Small intestine (tissue), 7 donors: ENCODE data around the gene VSIG10. TPM values are rescaled to one million over a fixed set of nuclear protein-coding genes. Genes with fewer than 3 reads are reported as not detected.

Source experiments
- DNase-seq, 2 donors: peaks; one replicate each; pipeline versions ENCODE4 v3.0.0 to v3.0.0-alpha.2; 2013
- FAIRE-seq: peaks from 2 replicates; lab custom pipeline; 2012; peaks lifted over from hg19 to GRCh38; lab: Jason Lieb, UNC
- H3K27ac ChIP-seq, 3 donors: one replicate each; pipeline ENCODE4 v1.5.1; 2013; ENCODE audit warnings: low read length in 2 of 3, mild to moderate bottlenecking in 2 of 3, control low read depth in 1 of 3, inconsistent platforms in 1 of 3, low read depth in 1 of 3, moderate library complexity in 1 of 3
- H3K27me3 ChIP-seq, 3 donors: one replicate each; pipeline ENCODE4 v1.6.1; 2013; ENCODE audit warnings: low read length in 3 of 3, inconsistent platforms in 1 of 3; ENCODE audit not compliant: control insufficient read depth in 3 of 3, insufficient read depth in 3 of 3
- H3K36me3 ChIP-seq, 3 donors: one replicate each; pipeline ENCODE4 v1.6.1; 2013; ENCODE audit warnings: low read length in 3 of 3, inconsistent platforms in 1 of 3, low read depth in 1 of 3, mild to moderate bottlenecking in 1 of 3, moderate library complexity in 1 of 3; ENCODE audit not compliant: control insufficient read depth in 3 of 3, insufficient read depth in 2 of 3
- H3K4me1 ChIP-seq, 3 donors: one replicate each; pipeline ENCODE4 v1.6.1; 2013; ENCODE audit warnings: low read length in 2 of 3, inconsistent platforms in 1 of 3, low read depth in 1 of 3, mild to moderate bottlenecking in 1 of 3, moderate library complexity in 1 of 3; ENCODE audit not compliant: control insufficient read depth in 3 of 3, insufficient read depth in 2 of 3
- H3K4me3 ChIP-seq, 3 donors: one replicate each; pipeline ENCODE4 v1.5.1; 2013; ENCODE audit warnings: low read length in 3 of 3, control low read depth in 1 of 3, inconsistent platforms in 1 of 3, low read depth in 1 of 3, mild to moderate bottlenecking in 1 of 3, moderate library complexity in 1 of 3
- H3K9me3 ChIP-seq, 2 donors: one replicate each; pipeline ENCODE4 v1.6.1; 2013; ENCODE audit warnings: low read depth in 1 of 2, low read length in 1 of 2; ENCODE audit not compliant: control insufficient read depth in 2 of 2, insufficient read depth in 1 of 2
- WGBS, 3 donors: extraction: QIAGEN DNeasy Blood & Tissue Kit; methylation state at CpG; one replicate each; pipeline ENCODE4 v1.1.7; 2013; 5-methylcytosine and 5-hydroxymethylcytosine counted together
- polyA plus RNA-seq, 4 donors: library from polyadenylated mRNA; stranded (reverse) in 3 of 4; unstranded in 1 of 4; fragments of 200-250 nt in 3 of 4; fragments of 120-200 nt in 1 of 4; gene quantifications; one replicate each; pipeline versions ENCODE4 v1.2.1 to v1.2.3, GENCODE V29; 2013
- donor health status: healthy with polysubstance abuse.
- donor health status: control.
- donor health status: control.
- donor health status: Bipolar disorder and iron deficiency.
- donor health status: healthy.

Gene VSIG10
- polyA plus RNA-seq, 4 donors = 30.6 to 89.7 (median 39.2) TPM

DNA sequence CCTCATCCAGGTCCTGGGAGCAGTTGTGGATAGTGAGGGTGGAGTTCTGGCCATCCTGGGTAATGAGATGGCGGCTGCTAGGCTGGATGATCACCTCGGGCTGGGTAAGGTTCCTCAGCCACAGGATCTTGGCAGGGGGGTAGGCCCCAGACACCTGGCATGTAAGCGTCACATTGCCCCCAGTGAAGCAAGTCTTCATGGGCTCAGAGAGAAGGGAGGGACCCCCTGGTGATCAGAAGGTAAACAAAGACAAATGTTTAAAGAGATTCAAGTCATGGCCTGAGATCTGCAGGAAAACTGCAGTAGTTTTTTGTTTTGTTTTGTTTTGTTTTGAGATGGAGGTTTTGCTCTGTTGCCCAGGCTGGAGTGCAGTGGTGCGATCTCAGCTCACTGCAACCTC lies 30.0 kb downstream of the VSIG10 start:
- no peak overlapping the region for H3K27ac ChIP-seq
- 84 to 96% (median 92%) methylated on average over 4 of the region's 4 CpGs for WGBS, 3 donors
- DNase-seq = no peak
- no peak for FAIRE-seq
- H3K27me3 ChIP-seq = no peaks in the 10 kb centered on the region
- no peaks in the 10 kb centered on the region for H3K4me1 ChIP-seq
- no peak overlapping the region for H3K4me3 ChIP-seq
- H3K9me3 ChIP-seq = no peaks in the 10 kb centered on the region
- H3K36me3 ChIP-seq = peaks cover 0 to 14% (median 12%) of the 10 kb centered on the region in 3 donors

DNA sequence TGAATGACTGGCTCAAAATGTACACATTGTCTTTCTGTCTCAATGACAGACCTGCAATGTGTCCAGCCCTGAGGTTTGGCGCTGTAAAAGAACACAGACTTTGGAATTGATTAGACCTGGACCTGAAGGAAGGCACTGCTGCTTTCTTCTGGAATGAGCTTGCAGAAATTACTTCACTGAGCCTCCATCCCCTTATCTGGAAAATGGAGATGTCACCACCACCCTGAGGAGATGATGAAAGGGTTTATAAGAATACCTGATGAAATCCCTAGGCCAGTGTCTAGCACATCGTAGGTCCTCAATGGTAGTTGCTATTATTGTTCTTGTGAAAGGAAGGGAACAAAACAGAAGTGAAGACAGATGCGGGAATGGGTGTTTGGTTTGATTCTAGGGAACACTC lies 33.2 kb downstream of the VSIG10 start:
- H3K27ac ChIP-seq = no peak overlapping the region
- H3K27me3 ChIP-seq = no peaks in the 10 kb centered on the region
- H3K36me3 ChIP-seq = peaks cover 0 to 15% (median 3%) of the 10 kb centered on the region in 3 donors
- 94 to 98% (median 97%) methylated on average over 3 of the region's 3 CpGs for WGBS, 3 donors
- no peak overlapping the region for H3K4me3 ChIP-seq
- DNase-seq = no peak
- no peak for FAIRE-seq
- H3K9me3 ChIP-seq = no peaks in the 10 kb centered on the region
- H3K4me1 ChIP-seq = no peaks in the 10 kb centered on the region

DNA sequence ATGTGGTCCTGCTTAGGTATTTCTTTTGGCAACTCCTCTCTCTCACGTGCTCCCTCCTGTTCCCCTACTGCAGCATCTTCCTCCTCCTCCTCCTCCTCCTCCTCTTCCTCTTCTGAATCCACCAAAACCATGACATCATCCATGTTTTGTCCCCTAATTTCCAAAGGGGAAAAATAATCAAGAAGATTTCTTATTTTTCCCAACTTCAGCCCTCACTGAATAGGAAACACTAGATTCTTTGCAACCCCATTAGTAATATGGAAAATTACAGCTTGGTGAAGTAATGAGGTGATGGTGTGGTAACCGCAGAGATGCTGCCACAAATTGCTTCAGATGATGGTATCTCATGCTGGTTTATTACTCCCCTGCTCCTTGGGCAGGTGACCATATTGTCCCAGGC lies 35.4 kb downstream of the VSIG10 start:
- Histone ChIP-seq H3K4me3 (no peak overlapping the region), H3K27me3 (no peaks in the 10 kb centered on the region), H3K27ac (no peak overlapping the region), H3K9me3 (no peaks in the 10 kb centered on the region), H3K4me1 (peaks cover 0 to 18% (median 2%) of the 10 kb centered on the region in 3 donors), H3K36me3 (peaks cover 0 to 12% (median 1%) of the 10 kb centered on the region in 3 donors)
- DNase-seq (no peak), FAIRE-seq (no peak)
- WGBS, 3 donors = 79 to 86% (median 83%) methylated on average over 2 of the region's 2 CpGs

DNA sequence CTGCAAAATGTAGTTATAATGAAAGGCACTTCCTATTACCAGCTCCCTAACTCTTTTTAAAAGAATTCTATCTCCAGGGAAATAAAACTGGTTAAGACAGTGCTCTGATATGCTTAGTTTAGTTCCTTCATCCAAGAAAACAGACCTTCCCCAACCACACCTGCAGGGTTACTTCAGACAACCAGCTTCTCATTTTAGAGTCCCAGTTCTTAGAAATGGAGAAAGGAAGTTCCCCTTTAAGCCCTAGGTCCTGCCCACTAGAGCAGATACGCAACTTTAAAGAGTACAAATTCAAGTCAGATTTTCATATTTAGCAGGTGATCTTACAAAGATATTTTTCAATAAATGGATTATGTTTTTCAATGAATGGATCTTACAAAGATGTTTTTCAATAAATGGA lies 38.4 kb downstream of the VSIG10 start:
- WGBS, 3 donors = 54 to 88% (median 57%) methylated on average over 1 of the region's 1 CpG
- H3K4me3 ChIP-seq = no peak overlapping the region
- peaks cover 0 to 7% (median 0%) of the 10 kb centered on the region in 3 donors for H3K36me3 ChIP-seq
- DNase-seq = no peak
- FAIRE-seq = no peak
- H3K27me3 ChIP-seq = no peaks in the 10 kb centered on the region
- peaks cover 0 to 25% (median 5%) of the 10 kb centered on the region in 3 donors for H3K4me1 ChIP-seq
- no peaks in the 10 kb centered on the region for H3K9me3 ChIP-seq
- H3K27ac ChIP-seq = no peak overlapping the region

DNA sequence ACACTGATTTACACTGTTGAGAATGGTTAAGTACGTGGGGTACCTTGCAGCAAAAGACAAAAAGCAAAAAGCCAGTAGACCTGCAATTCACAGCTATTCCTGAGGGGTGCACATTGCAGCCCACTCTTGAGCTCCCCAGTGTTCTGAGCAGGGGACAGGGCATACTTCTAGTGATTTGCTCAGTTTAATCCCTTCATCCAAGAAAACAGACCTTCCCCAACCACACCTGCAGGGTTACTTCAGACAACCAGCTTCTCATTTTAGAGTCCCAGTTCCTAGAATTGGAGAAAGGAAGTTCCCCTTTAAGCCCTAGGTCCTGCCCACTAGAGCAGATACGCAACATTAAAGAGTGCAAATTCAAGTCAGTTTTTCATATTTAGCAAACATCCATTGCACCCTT lies 39.2 kb downstream of the VSIG10 start:
- no peak for FAIRE-seq
- WGBS, 3 donors = 17 to 33% (median 31%) methylated on average over 2 of the region's 2 CpGs
- H3K9me3 ChIP-seq = no peaks in the 10 kb centered on the region

DNA sequence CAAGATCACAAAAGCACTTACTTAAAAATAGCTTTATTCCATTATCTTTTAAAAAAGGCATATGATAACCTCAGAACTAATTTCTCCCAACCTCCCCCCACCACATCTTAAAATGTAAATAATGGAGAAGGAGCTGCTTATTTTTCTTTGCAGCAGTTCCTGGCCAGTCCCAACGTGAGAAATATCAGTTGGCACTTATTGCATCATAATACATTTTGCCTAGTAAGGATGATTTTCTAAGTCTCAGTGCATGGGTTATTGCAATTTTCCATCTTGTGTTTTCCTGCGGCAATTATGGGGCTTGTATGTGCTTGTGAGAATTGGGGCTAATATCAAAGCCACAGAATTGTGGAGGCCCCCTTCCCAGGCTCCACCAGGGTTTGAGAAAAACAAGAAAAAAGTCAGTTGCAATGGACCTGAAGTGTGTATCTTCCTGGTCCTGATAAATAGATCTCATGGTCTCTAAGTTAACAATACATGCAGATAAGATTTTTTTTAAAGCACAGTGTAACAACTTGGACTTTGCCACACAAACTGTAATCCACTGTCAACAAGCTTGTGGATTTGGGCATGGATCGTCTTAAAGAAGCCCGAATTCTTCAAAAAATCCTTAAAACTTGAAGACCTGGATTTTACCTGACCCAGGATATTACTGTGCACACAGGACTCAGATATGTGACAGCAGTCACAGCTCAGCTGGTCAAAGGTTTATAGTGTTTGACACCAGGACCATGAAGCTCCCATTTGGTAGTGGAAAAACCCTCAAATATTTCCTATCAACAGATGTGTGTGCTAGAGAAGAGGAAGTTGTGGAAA lies 40.0 kb downstream of the VSIG10 start:
- no peak for FAIRE-seq
- 19 to 52% (median 39%) methylated on average over 4 of the region's 4 CpGs for WGBS, 3 donors
- peaks cover 0 to 25% (median 12%) of the 10 kb centered on the region in 3 donors for H3K4me1 ChIP-seq
- no peak overlapping the region for H3K4me3 ChIP-seq
- DNase-seq = peak; percentile 67 to 75
- no peaks in the 10 kb centered on the region for H3K9me3 ChIP-seq
- H3K27ac ChIP-seq = peak overlapping the region; percentile 22 to 100 (median 47)
- peaks cover 0 to 7% (median 0%) of the 10 kb centered on the region in 3 donors for H3K36me3 ChIP-seq
- H3K27me3 ChIP-seq = no peaks in the 10 kb centered on the region

More for the DNA sequence above, 39.2 kb downstream of the VSIG10 start:
- peaks cover 0 to 25% (median 9%) of the 10 kb centered on the region in 3 donors for H3K4me1 ChIP-seq
- peak in 1 of 2 donors; percentile 28 for DNase-seq
- H3K4me3 ChIP-seq = no peak overlapping the region
- peak overlapping the region in 2 of 3 donors; percentile 40 to 100 for H3K27ac ChIP-seq
- peaks cover 0 to 7% (median 0%) of the 10 kb centered on the region in 3 donors for H3K36me3 ChIP-seq
- no peaks in the 10 kb centered on the region for H3K27me3 ChIP-seq

DNA sequence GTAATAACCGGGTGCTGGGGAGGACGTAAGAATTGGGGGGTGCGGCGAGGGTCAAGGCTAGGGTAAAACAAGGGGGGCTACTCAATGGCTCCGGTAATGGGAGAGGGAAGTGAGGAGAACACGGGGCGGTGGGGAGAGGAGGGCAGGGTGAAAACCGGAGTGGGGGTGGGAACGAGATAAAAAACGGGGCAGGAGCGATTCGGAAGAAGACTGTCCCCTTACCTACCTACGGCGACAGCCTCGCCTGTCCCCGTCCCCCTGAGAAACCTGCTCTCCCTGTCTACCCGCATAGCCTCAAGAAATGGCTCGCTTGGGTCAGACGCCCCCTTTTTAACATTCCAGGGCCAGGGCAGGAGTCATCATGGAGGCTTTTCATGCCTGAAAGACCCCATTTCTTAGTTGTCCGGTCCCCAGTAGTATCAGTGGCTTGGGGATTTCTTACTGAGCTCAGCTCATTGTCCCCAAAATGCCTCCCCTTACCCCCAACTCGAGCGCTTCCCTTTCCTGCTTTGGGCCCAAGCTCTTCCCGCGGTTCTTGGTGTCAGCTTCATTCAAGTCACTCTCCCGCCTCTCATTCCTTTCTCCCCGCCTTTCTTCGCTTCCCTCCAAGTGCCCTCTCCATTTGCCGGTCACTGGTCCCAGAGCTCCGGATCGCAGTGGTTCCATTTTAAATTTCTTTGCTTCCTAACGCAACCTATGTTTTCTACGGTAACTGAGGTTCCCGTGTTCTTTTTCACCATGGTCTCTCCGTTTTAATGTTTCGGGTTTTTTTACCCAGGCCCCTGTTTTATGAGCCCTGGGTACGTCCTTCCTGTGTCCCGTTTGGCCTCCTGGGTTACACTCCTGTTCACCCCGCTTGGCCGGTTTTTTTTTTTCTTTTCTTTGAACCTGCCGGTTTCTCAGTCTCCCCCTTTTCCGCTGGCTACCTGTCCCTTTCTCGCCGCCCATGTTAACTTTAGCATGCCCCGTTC lies 41.7 kb downstream of the VSIG10 start:
- peaks cover 0 to 8% (median 0%) of the 10 kb centered on the region in 3 donors for H3K36me3 ChIP-seq
- H3K27ac ChIP-seq = peak overlapping the region; percentile 95 to 100 (median 96)
- H3K4me1 ChIP-seq = peaks cover 0 to 25% (median 12%) of the 10 kb centered on the region in 3 donors
- peak overlapping the region; percentile 75 to 90 (median 89) for H3K4me3 ChIP-seq
- no peaks in the 10 kb centered on the region for H3K27me3 ChIP-seq
- H3K9me3 ChIP-seq = no peaks in the 10 kb centered on the region
- DNase-seq (peak; percentile 67 to 75), FAIRE-seq (no peak)
- 1 to 3% (median 2%) methylated on average over 39 to 44 of the region's 44 CpGs for WGBS, 3 donors
